ENCODE data around the gene SLCO4A1.
A peak's percentile ranks its signal among the peaks of the same experiment; 100 is the strongest.

SLCO4A1 gene

GRCh38 chr20:62611819-62612218 is 30.5 kb upstream of the SLCO4A1 start:
- Histone ChIP-seq H3K27ac (no peak overlapping the region), H3K4me1 (ENCODE audit: control insufficient read depth in 1 of 2, insufficient read depth in 1 of 2, low read depth in 1 of 2, low read length in 1 of 2) (peaks cover 16 to 21% of the 10 kb centered on the region in 2 experiments), H3K27me3 (no peaks in the 10 kb centered on the region), H3K9me3 (no peaks in the 10 kb centered on the region), H3K4me3 (ENCODE audit: low read depth in 1 of 2, low read length in 1 of 2) (no peak overlapping the region), H3K36me3 (no peaks in the 10 kb centered on the region)
- TF ChIP-seq, protein P1, sequence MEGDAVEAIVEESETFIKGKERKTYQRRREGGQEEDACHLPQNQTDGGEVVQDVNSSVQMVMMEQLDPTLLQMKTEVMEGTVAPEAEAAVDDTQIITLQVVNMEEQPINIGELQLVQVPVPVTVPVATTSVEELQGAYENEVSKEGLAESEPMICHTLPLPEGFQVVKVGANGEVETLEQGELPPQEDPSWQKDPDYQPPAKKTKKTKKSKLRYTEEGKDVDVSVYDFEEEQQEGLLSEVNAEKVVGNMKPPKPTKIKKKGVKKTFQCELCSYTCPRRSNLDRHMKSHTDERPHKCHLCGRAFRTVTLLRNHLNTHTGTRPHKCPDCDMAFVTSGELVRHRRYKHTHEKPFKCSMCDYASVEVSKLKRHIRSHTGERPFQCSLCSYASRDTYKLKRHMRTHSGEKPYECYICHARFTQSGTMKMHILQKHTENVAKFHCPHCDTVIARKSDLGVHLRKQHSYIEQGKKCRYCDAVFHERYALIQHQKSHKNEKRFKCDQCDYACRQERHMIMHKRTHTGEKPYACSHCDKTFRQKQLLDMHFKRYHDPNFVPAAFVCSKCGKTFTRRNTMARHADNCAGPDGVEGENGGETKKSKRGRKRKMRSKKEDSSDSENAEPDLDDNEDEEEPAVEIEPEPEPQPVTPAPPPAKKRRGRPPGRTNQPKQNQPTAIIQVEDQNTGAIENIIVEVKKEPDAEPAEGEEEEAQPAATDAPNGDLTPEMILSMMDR (IDR thresholded peaks at IDR 0.05), result no peak

GRCh38 chr20:62614085-62614960 is 28.0 kb upstream of the SLCO4A1 start:
- H3K36me3 ChIP-seq, result no peaks in the 10 kb centered on the region
- TF ChIP-seq, protein P1 (IDR thresholded peaks at IDR 0.05), result no peak

DNA sequence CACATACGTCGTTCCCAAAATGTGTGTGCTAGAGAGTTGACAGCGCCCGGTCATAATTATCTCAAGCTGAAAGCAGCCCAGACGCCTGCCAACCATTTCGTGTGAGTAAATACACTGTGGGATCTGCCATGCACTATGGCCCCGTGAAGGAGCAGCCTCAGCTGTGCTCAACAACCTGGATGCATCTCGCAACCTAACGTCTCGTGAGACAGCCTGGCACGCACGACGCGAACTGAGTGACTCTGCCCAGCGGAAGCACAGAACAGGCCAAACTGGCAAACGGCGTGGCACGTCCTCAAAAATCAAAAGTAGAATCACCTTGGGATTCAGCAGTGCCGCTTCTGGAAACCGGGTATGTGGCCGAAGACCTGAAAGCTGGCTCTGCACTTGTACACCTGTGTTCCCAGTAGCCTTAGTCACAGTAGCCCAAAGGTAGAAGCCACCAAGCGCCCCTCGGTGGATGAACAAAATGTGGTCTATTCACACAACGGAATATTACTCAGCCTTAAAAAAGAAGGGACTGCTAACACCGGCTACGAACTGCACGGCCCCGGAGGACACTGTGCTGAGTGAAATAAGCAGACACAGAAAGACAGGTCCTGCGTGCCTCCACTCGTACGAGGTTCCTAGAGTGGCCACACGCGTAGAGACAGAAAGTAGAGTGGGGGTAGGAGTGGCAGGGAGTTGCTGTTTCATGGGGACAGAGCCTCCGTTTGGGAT is 27.2 kb upstream of the SLCO4A1 start:
- Histone ChIP-seq H3K9me3 (no peaks in the 10 kb centered on the region), H3K4me3 (ENCODE audit: low read depth in 1 of 2, low read length in 1 of 2) (no peak overlapping the region), H3K36me3 (no peaks in the 10 kb centered on the region), H3K27ac (no peak overlapping the region), H3K4me1 (ENCODE audit: control insufficient read depth in 1 of 2, insufficient read depth in 1 of 2, low read depth in 1 of 2, low read length in 1 of 2) (peaks cover 30% of the 10 kb centered on the region in 2 experiments), H3K27me3 (no peaks in the 10 kb centered on the region)
- TF ChIP-seq, protein P1 (IDR thresholded peaks at IDR 0.05), result no peak

More at GRCh38 chr20:62614085-62614960, 28.0 kb upstream of the SLCO4A1 start:
- peaks cover 29 to 30% of the 10 kb centered on the region in 2 experiments for H3K4me1 ChIP-seq (ENCODE audit: control insufficient read depth in 1 of 2, insufficient read depth in 1 of 2, low read depth in 1 of 2, low read length in 1 of 2)
- H3K4me3 ChIP-seq (ENCODE audit: low read depth in 1 of 2, low read length in 1 of 2), result no peak overlapping the region
- no peaks in the 10 kb centered on the region for H3K9me3 ChIP-seq
- no peaks in the 10 kb centered on the region for H3K27me3 ChIP-seq
- H3K27ac ChIP-seq, result no peak overlapping the region

DNA sequence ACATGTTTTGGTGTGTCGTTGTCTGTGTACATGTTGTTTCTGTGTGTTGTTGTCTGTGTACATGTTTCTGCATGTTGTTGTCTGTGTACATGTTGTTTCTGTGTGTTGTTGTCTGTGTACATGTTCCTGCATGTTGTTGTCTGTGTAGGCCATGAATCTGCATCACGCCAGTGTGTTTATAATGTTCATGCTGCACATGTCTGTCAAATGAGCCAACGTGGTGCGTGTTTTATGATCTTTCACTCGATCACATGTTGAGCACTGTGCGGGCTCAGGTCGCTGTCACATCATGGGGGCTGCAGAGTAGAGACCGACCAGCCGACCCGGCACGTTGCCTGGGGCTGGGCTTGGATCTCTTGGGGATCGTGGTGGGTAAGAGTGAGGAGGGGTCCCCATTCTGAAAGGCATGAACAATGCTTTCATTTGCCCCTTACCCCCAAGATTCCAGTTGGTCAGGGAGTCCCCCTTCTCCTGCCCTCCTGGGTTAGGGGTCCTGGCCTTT is 26.5 kb upstream of the SLCO4A1 start:
- H3K27ac ChIP-seq, result no peak overlapping the region
- no peaks in the 10 kb centered on the region for H3K27me3 ChIP-seq
- TF ChIP-seq, protein P1 (IDR thresholded peaks at IDR 0.05), result no peak
- H3K4me1 ChIP-seq (ENCODE audit: control insufficient read depth in 1 of 2, insufficient read depth in 1 of 2, low read depth in 1 of 2, low read length in 1 of 2), result peaks cover 30% of the 10 kb centered on the region in 2 experiments
- H3K9me3 ChIP-seq, result no peaks in the 10 kb centered on the region
- H3K36me3 ChIP-seq, result no peaks in the 10 kb centered on the region
- H3K4me3 ChIP-seq (ENCODE audit: low read depth in 1 of 2, low read length in 1 of 2), result no peak overlapping the region

- Histone ChIP-seq H3K36me3 (no peaks in the 10 kb centered on the region), H3K27me3 (no peaks in the 10 kb centered on the region), H3K27ac (peak overlapping the region; percentile 70), H3K4me3 (ENCODE audit: low read depth in 1 of 2, low read length in 1 of 2) (no peak overlapping the region), H3K4me1 (ENCODE audit: control insufficient read depth in 1 of 2, insufficient read depth in 1 of 2, low read depth in 1 of 2, low read length in 1 of 2) (peaks cover 30% of the 10 kb centered on the region in 2 experiments), H3K9me3 (no peaks in the 10 kb centered on the region)
- TF ChIP-seq, protein P1 (IDR thresholded peaks at IDR 0.05), result peak; percentile 96
Observed at GRCh38 chr20:62616728-62617621, 25.3 kb upstream of the SLCO4A1 start.
